ENCODE results near the gene PDE3A.
"Not testable (repeated sequence)": the region's sequence is repeated elsewhere in the genome, so short reads cannot be mapped to it uniquely, and the experiment has no call there.

The PDE3A gene

GRCh38 chr12:20368114-20368650, at the start of gene PDE3A:
Gene PDE3A, plus strand, starts transcription at chr12:20368537. Its CDS starts 748 bp downstream, at chr12:20369285.
- no peak for DNase-seq (ENCODE audit: low read depth in 3 of 3)

DNA sequence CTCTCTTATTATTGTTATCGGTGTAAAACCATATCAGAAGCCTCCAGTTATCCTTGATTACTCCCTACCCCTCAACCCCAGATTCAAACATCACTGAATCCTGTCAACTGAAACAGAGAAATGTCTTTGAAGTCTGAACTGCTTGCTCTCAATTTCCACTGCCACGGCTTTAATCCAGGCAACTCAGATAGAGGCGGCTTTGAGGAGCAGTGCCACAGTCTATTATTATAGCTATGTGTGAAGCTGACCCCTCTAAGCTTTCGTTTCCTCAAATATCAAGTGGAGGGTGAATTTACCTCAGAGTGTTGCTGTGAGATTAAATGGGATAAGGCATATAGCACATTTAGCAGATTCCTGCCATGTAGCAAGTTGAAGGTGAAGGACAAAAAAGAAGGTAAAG, 49.0 kb upstream of the PDE3A start:
- DNase-seq (ENCODE audit: low read depth in 3 of 3): no peak

DNA sequence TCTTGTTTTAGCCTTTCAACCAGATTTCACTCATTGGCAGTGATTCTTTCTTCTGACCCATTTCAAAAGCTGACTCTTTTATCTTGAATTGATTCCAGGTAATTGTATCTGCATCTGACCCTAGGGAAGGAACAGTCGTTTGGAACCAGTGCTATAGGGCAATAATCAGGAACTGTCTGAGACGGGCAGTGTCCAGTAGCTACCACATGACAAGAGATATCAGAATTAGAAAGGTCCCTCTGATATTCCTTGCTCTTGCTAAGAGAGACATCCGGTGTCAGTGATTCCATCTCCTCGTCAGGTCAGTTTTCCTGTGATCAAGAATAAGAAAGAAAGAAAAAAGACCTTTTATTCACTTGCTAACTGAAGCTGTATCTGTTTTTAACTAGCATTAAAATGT, 47.8 kb upstream of the PDE3A start:
- no peak for DNase-seq (ENCODE audit: low read depth in 3 of 3)

DNA sequence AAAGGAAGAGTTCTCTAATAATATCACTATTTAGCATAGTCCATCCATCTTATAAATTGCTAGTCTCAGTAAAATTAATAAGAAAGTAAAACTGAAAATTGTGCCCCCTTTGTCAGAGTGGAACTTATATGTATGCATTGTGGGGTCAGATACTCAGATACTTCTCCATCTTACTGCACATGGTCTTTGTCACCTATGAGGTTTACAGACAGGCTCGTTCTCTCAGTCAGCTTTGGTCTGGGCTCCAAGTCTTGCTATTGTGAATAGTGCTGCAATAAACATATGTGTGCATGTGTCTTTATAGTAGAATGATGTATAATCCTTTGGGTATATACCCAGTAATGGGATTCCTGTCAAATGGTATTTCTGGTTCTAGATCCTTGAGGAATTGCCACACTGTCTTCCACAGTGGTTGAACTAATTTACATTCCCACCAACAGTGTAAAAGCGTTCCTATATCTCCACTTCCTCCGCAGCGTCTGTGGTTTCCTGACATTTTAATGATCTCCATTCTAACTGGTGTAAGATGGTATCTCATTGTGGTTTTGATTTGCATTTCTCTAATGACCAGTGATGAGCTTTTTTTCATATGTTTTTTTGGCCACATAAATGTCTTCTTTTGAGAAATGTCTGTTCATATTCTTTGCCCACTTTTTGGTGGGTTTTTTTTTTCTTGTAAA, 37.4 kb upstream of the PDE3A start:
- not testable (repeated sequence) for DNase-seq (ENCODE audit: low read depth in 3 of 3)

DNA sequence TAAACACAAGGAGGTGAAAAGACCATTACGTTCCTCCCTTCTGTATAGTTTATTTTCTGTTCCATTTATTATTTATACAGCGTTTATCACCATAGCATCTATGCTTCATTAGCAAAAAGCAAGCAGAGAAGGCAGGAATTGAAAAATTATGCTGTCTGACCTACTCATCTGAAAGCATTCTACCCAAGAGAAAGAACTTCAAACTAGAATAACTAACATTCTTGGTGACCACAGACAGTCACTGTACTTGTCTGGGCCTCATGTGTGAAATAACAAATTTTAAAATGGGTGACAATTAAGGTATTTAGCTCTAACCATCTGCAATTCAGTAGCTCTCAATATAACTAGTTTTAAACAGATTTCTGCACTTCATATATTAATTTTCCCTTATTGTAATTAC, 29.3 kb upstream of the PDE3A start:
- DNase-seq (ENCODE audit: low read depth in 3 of 3): no peak

DNA sequence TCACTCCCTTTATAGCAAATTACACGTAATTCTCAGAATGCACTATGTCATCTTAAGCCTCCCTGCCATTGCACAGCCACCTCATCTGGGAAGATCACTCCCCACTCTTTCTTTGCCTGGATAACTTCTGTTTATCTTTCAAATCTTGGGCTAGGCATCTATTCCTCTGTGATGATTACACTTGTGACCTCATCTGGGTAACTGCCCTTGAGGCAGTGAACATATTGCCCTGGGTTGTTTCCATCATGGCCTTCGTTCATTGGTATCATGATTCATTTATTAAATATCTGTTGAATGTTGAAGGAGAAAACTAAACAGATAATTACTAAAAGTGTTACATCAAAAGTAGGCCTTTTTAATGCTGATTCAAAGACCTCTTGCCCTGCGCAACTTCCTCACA, 26.2 kb upstream of the PDE3A start:
- no peak for DNase-seq (ENCODE audit: low read depth in 3 of 3)

- DNase-seq (ENCODE audit: low read depth in 3 of 3): no peak
Measured at GRCh38 chr12:20345866-20346265, 22.5 kb upstream of the PDE3A start.

GRCh38 chr12:20350026-20350425, 18.3 kb upstream of the PDE3A start:
- DNase-seq (ENCODE audit: low read depth in 3 of 3): no peak

GRCh38 chr12:20350495-20350894, 17.8 kb upstream of the PDE3A start:
- DNase-seq (ENCODE audit: low read depth in 3 of 3): no peak

DNA sequence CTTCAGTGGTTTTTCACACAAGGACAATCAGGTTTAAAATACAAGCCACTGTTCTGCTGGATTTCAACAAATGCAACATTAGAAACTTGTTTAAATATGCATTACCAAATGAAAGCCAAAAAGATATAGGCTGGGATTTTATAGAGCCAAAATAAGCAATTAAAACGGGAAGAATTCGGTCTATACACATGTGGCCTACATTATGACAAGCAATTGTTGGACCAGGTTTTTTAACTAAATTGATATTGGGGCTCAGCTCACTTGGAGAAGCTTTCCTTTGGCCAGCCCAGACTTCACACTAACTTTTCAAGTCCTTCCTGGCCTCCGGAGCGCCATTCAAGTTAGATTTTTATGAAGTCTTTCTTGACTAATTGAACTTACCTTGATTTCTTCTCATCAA, 16.9 kb upstream of the PDE3A start:
- DNase-seq (ENCODE audit: low read depth in 3 of 3): no peak

DNA sequence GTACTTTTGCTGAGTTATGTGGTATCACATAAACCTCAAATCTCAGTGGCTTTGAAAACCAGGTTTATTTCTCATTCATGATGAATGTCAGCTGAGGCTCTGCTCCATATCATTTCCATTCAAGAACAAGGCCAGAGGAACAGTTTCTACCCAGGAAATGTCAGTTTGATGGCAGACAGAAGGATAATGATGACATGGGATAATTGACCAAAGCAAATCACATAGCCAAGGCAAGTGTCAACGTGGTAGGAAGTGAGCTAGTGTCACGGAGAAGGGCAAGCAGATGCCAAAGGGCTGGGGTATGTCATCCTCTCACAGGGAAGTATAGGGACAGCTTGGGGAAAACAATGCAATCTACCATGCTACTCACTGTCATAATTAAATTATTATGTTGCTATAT, 12.3 kb upstream of the PDE3A start:
- no peak for DNase-seq (ENCODE audit: low read depth in 3 of 3)

- DNase-seq (ENCODE audit: low read depth in 3 of 3): no peak
Measured at GRCh38 chr12:20360407-20360806, 7.9 kb upstream of the PDE3A start.

DNA sequence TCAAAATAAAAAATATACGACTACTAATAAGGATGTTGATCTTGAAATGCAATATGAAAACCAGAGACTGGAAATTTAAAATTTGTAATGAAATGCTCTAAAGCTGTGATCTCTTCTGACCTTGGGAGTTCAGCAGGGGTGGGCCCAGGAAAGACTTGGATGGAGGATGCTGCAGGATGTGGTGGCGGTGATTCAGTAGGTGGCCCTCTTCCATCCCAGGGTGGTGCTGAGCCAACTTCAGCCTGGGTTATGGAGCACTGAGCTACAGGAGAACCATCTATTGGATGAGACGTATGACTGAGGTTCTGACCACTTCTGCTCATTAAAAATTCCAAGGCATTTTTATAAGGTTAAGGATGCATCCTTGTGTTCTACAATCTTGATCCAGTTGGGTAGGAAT, 6.9 kb upstream of the PDE3A start:
- DNase-seq (ENCODE audit: low read depth in 3 of 3): no peak

- no peak for DNase-seq (ENCODE audit: low read depth in 3 of 3)
Measured at GRCh38 chr12:20364501-20364900, 3.8 kb upstream of the PDE3A start.

DNA sequence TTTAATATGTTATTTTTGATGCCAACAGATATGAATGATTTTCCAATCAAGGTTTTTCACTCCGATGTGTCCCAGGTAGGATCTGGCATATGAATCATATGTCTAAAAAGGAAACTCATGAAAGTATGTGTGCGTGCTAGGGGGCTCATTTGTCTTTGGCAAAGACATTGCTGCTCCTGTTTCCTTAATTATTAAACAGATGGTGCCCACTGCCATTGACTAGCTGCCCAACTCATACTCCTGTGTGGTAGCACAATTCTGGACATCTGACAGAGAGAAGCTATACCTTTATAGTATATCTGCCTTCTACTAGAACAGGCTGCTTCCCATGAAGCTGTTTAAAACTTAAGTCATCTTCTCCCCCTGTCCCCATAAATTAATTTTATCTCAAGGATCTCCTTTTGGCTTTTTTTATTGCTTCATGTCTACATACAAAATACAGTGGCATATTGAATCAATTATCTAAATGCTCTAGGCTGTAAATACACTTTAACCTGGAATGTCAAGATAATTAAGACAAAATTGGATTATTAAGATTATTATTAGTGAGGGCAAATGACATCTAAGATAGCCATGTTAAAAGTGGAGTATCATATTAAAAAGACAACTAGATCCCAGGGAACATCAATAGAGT, 1.4 kb upstream of the PDE3A start:
- no peak for DNase-seq (ENCODE audit: low read depth in 3 of 3)

DNA sequence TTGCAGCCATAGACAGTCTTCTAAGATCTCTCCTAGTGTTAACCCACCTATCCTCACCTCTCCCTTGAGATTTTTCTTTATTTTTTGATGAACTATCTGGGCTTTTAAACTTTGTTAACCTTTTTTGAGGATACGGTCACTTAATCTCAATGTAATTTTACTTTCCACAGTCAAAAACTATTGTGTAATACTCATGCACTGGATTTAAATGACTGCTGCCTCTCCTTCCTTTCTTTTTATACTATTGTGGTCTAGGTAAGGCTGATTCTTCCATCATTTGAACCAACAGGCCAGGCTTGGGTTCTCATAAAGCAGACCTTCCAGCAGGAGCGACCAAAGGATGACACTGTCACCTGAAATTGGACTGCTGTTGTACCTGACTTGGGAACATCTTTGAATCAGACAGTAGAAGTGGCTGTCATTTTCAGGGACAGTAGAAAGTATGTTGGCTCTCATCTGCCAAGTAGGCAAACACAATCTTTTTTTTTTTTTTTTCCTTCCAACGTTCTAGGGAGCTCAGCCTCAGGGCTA, 689 bp upstream of the PDE3A start:
- DNase-seq (ENCODE audit: low read depth in 3 of 3): no peak

GRCh38 chr12:20368651-20369304, 441 bp downstream of the PDE3A start:
- no peak for DNase-seq (ENCODE audit: low read depth in 3 of 3)

- DNase-seq (ENCODE audit: low read depth in 3 of 3): no peak
Measured at GRCh38 chr12:20369305-20370013, 1.1 kb downstream of the PDE3A start.

- DNase-seq (ENCODE audit: low read depth in 3 of 3): no peak
Measured at GRCh38 chr12:20370014-20370386, 1.7 kb downstream of the PDE3A start.

DNA sequence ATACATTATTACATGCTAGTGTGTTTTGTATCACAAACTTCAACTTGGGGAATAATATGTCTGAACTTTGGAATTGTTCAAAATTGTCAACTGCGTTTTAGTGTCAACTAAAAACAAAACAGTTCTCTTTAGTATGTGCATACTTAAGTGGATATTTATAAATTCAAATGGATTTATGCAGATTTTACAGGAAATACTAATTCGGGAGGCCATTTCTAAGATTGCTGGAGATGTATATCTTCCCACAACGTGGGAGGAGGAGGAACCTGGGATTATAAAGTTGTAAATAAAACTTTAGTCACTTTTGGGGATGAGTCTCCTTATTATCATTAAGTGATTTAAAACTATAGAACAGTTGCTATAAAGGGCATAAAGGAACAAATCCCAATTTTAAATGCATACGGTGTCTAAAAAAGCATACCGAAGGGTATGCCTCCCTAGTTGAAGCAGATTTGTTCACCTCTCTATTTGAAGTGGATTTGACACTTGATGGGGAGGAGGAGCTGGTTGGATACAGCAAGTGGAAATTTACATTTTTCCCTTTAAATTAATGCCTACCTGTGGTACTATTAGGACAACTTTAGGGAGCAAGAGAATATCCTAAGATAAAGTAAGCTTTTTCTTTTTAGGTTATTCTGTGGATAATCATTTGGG, 2.7 kb downstream of the PDE3A start:
- DNase-seq (ENCODE audit: low read depth in 3 of 3): no peak

GRCh38 chr12:20372326-20373096, 4.2 kb downstream of the PDE3A start:
- no peak for DNase-seq (ENCODE audit: low read depth in 3 of 3)

All from stimulated activated CD4-positive, alpha-beta T cell treated with anti-CD3 and anti-CD28 coated beads, TNF-alpha, amount 100 ng/mL, for 24 hours (primary cell).